Activated CD8-positive, alpha-beta memory T cell treated with anti-CD3 and anti-CD28 coated beads, Interleukin-2, amount 50 U/mL, for 24 hours (primary cell): ENCODE results near the gene CCDC180.
"Not testable (repeated sequence)": the region's sequence is repeated elsewhere in the genome, so short reads cannot be mapped to it uniquely, and the experiment has no call there.

Experiments
- DNase-seq: peaks from one replicate; pipeline ENCODE4 v3.0.0-alpha.2; 2020; ENCODE audit errors: extremely low read depth

The CCDC180 gene

GRCh38 chr9:97307500-97308163, at the start of gene CCDC180:
Gene CCDC180, plus strand, starts transcription at chr9:97307659. Its CDS starts 405 bp downstream, at chr9:97308064.
- DNase-seq, result no peak

GRCh38 chr9:97259834-97260514, 47.5 kb upstream of the CCDC180 start:
- not testable (repeated sequence) for DNase-seq

GRCh38 chr9:97271292-97271691, 36.2 kb upstream of the CCDC180 start:
- DNase-seq, result no peak

GRCh38 chr9:97272072-97272471, 35.4 kb upstream of the CCDC180 start:
- no peak for DNase-seq

- no peak for DNase-seq
Observed at GRCh38 chr9:97276310-97276852, 31.1 kb upstream of the CCDC180 start.

- no peak for DNase-seq
Observed at GRCh38 chr9:97277953-97278352, 29.5 kb upstream of the CCDC180 start.

GRCh38 chr9:97280755-97281330, 26.6 kb upstream of the CCDC180 start:
- DNase-seq, result no peak

GRCh38 chr9:97283768-97284167, 23.7 kb upstream of the CCDC180 start:
- no peak for DNase-seq

- no peak for DNase-seq
Observed at GRCh38 chr9:97284798-97285197, 22.7 kb upstream of the CCDC180 start.

- no peak for DNase-seq
Observed at GRCh38 chr9:97292200-97292599, 15.3 kb upstream of the CCDC180 start.

GRCh38 chr9:97293207-97293721, 14.2 kb upstream of the CCDC180 start:
- DNase-seq, result no peak

GRCh38 chr9:97293818-97294217, 13.6 kb upstream of the CCDC180 start:
- DNase-seq, result no peak

- DNase-seq, result no peak
Observed at GRCh38 chr9:97297889-97298288, 9.6 kb upstream of the CCDC180 start.

- DNase-seq, result no peak
Observed at GRCh38 chr9:97299809-97300414, 7.5 kb upstream of the CCDC180 start.

GRCh38 chr9:97300586-97300985, 6.9 kb upstream of the CCDC180 start:
- DNase-seq, result no peak

- no peak for DNase-seq
Observed at GRCh38 chr9:97301974-97302373, 5.5 kb upstream of the CCDC180 start.

GRCh38 chr9:97304586-97304985, 2.9 kb upstream of the CCDC180 start:
- no peak for DNase-seq

GRCh38 chr9:97305501-97306298, 1.8 kb upstream of the CCDC180 start:
- DNase-seq, result no peak

GRCh38 chr9:97307091-97307490, 368 bp upstream of the CCDC180 start:
- DNase-seq, result no peak

- no peak for DNase-seq
Observed at GRCh38 chr9:97309260-97309659, 1.8 kb downstream of the CCDC180 start.

- DNase-seq, result no peak
Observed at GRCh38 chr9:97310023-97310422, 2.6 kb downstream of the CCDC180 start.
